Trophoblast cell (in vitro differentiated cells and primary cell): ENCODE data around the gene SLC22A23.

ENCODE experiments used
- DNase-seq, 2 donors: peaks; one replicate each; pipeline ENCODE4 v3.0.0-alpha.2; 2016
- H2AFZ ChIP-seq: 2 replicates; pipeline ENCODE4 v1.6.1; 2013; ENCODE audit warnings: low read length, moderate library complexity, mild to moderate bottlenecking; ENCODE audit not compliant: insufficient read depth, poor library complexity
- H2AK5ac ChIP-seq: 2 replicates; pipeline ENCODE4 v1.6.1; 2013; ENCODE audit warnings: mild to moderate bottlenecking, low read length
- H2BK120ac ChIP-seq: 2 replicates; pipeline ENCODE4 v1.6.1; 2013; ENCODE audit warnings: low read length, mild to moderate bottlenecking, moderate library complexity; ENCODE audit not compliant: insufficient read depth, poor library complexity
- H2BK12ac ChIP-seq: 2 replicates; pipeline ENCODE4 v1.6.1; 2013; ENCODE audit warnings: mild to moderate bottlenecking, low read length, moderate library complexity
- H2BK5ac ChIP-seq: 2 replicates; pipeline ENCODE4 v1.6.1; 2013; ENCODE audit warnings: low read length, low read depth, moderate library complexity, mild to moderate bottlenecking; ENCODE audit not compliant: poor library complexity
- H3K14ac ChIP-seq: 2 replicates; pipeline ENCODE4 v1.6.1; 2013; ENCODE audit warnings: mild to moderate bottlenecking, low read length
- H3K18ac ChIP-seq: 2 replicates; pipeline ENCODE4 v1.6.1; 2013; ENCODE audit warnings: mild to moderate bottlenecking, low read length
- H3K23ac ChIP-seq: 2 replicates; pipeline ENCODE4 v1.6.1; 2013; ENCODE audit warnings: low read length
- H3K27ac ChIP-seq: 2 replicates; pipeline ENCODE4 v1.5.1; 2013; ENCODE audit warnings: low read depth, mild to moderate bottlenecking, inconsistent platforms, low read length, moderate library complexity
- H3K27me3 ChIP-seq: 2 replicates; pipeline ENCODE4 v1.6.1; 2013; ENCODE audit warnings: inconsistent platforms, mild to moderate bottlenecking, low read length, moderate library complexity; ENCODE audit not compliant: insufficient read depth
- H3K36me3 ChIP-seq, 2 experiments: 1 replicate in 1 of 2; 2 replicates in 1 of 2; pipeline ENCODE4 v1.6.1; 2013; ENCODE audit warnings: low read length in 2 of 2, mild to moderate bottlenecking in 2 of 2, moderate library complexity in 1 of 2; ENCODE audit not compliant: insufficient read depth in 2 of 2, control insufficient read depth in 1 of 2
- H3K4ac ChIP-seq: 2 replicates; pipeline ENCODE4 v1.6.1; 2013; ENCODE audit warnings: low read depth, mild to moderate bottlenecking, low read length, moderate library complexity
- H3K4me1 ChIP-seq, 2 experiments: 1 replicate in 1 of 2; 2 replicates in 1 of 2; pipeline ENCODE4 v1.6.1; 2013; ENCODE audit warnings: low read length in 2 of 2, mild to moderate bottlenecking in 2 of 2, moderate library complexity in 1 of 2; ENCODE audit not compliant: insufficient read depth in 2 of 2, control insufficient read depth in 1 of 2
- H3K4me2 ChIP-seq: 2 replicates; pipeline ENCODE4 v1.6.1; 2013; ENCODE audit warnings: inconsistent platforms, mild to moderate bottlenecking, low read length, moderate library complexity
- H3K4me3 ChIP-seq: 2 replicates; pipeline ENCODE4 v1.5.1; 2013; ENCODE audit warnings: mild to moderate bottlenecking, low read depth, low read length, inconsistent platforms
- H3K79me1 ChIP-seq: one replicate; pipeline ENCODE4 v1.6.1; 2013; ENCODE audit warnings: low read length
- H3K79me2 ChIP-seq: 2 replicates; pipeline ENCODE4 v1.6.1; 2013; ENCODE audit warnings: low read length, mild to moderate bottlenecking; ENCODE audit not compliant: control insufficient read depth, insufficient read depth, poor library complexity
- H3K9ac ChIP-seq: 2 replicates; pipeline ENCODE4 v1.6.1; 2013; ENCODE audit warnings: mild to moderate bottlenecking, low read length
- H3K9me3 ChIP-seq: 2 replicates; pipeline ENCODE4 v1.6.1; 2013; ENCODE audit warnings: low read depth, mild to moderate bottlenecking, control low read depth, inconsistent platforms, low read length; ENCODE audit not compliant: insufficient read depth
- H4K12ac ChIP-seq: 2 replicates; pipeline ENCODE4 v1.6.1; 2013; ENCODE audit warnings: low read depth, mild to moderate bottlenecking, low read length, moderate library complexity
- H4K8ac ChIP-seq: 2 replicates; pipeline ENCODE4 v1.6.1; 2013; ENCODE audit warnings: low read depth, mild to moderate bottlenecking, low read length, moderate library complexity
- H4K91ac ChIP-seq: one replicate; pipeline ENCODE4 v1.6.1; 2013; ENCODE audit warnings: low read depth, mild to moderate bottlenecking, low read length, moderate library complexity
- WGBS: extraction: QIAGEN DNeasy Blood & Tissue Kit; methylation state at CpG from one replicate; pipeline ENCODE4 v1.1.7; 2013; ENCODE audit warnings: missing lambda C conversion rate; ENCODE audit not compliant: insufficient read length, insufficient coverage; ENCODE audit errors: extremely low coverage; 5-methylcytosine and 5-hydroxymethylcytosine counted together

The SLC22A23 gene

GRCh38 chr6:3278691-3279090 is 178.2 kb downstream of the SLC22A23 start:
- WGBS, result no CpG with 5 or more reads among the region's 4 CpGs

GRCh38 chr6:3277851-3278416 is 178.9 kb downstream of the SLC22A23 start:
- DNase-seq, result no peak
- H3K9ac ChIP-seq, result no peak overlapping the region
- no peaks in the 10 kb centered on the region for H3K27me3 ChIP-seq
- no peak overlapping the region for H2AFZ ChIP-seq
- peaks cover 35 to 51% of the 10 kb centered on the region in 2 experiments for H3K36me3 ChIP-seq
- no peak overlapping the region for H2BK120ac ChIP-seq
- peaks cover 3% of the 10 kb centered on the region for H3K9me3 ChIP-seq
- H3K4me3 ChIP-seq, result no peak overlapping the region
- H3K4me1 ChIP-seq, result no peaks in the 10 kb centered on the region
- H3K79me1 ChIP-seq, result no peaks in the 10 kb centered on the region
- no peak overlapping the region for H2BK12ac ChIP-seq
- H3K4ac ChIP-seq, result no peak overlapping the region
- no peak overlapping the region for H4K12ac ChIP-seq
- H3K14ac ChIP-seq, result no peak overlapping the region
- no peak overlapping the region for H2AK5ac ChIP-seq
- H2BK5ac ChIP-seq, result no peak overlapping the region
- H3K27ac ChIP-seq, result no peak overlapping the region
- H4K8ac ChIP-seq, result no peak overlapping the region
- no peak overlapping the region for H3K4me2 ChIP-seq
- no peaks in the 10 kb centered on the region for H3K79me2 ChIP-seq
- no CpG with 5 or more reads among the region's 9 CpGs for WGBS
- no peak overlapping the region for H3K18ac ChIP-seq
- no peak overlapping the region for H3K23ac ChIP-seq
- no peak overlapping the region for H4K91ac ChIP-seq

More at GRCh38 chr6:3278691-3279090, 178.2 kb downstream of the SLC22A23 start:
- no peak overlapping the region for H4K12ac ChIP-seq
- H3K79me1 ChIP-seq, result no peaks in the 10 kb centered on the region
- H2AFZ ChIP-seq, result no peak overlapping the region
- H2BK5ac ChIP-seq, result no peak overlapping the region
- DNase-seq, result no peak
- H3K4ac ChIP-seq, result no peak overlapping the region
- H3K9me3 ChIP-seq, result peaks cover 3% of the 10 kb centered on the region
- no peak overlapping the region for H3K4me2 ChIP-seq
- H3K9ac ChIP-seq, result no peak overlapping the region
- H4K91ac ChIP-seq, result no peak overlapping the region
- no peak overlapping the region for H2AK5ac ChIP-seq
- H3K18ac ChIP-seq, result no peak overlapping the region
- no peak overlapping the region for H3K23ac ChIP-seq
- peaks cover 36 to 51% of the 10 kb centered on the region in 2 experiments for H3K36me3 ChIP-seq
- H3K4me1 ChIP-seq, result no peaks in the 10 kb centered on the region
- no peak overlapping the region for H2BK120ac ChIP-seq
- no peaks in the 10 kb centered on the region for H3K27me3 ChIP-seq
- no peak overlapping the region for H4K8ac ChIP-seq
- H3K79me2 ChIP-seq, result no peaks in the 10 kb centered on the region
- H2BK12ac ChIP-seq, result no peak overlapping the region
- no peak overlapping the region for H3K27ac ChIP-seq
- no peak overlapping the region for H3K14ac ChIP-seq
- H3K4me3 ChIP-seq, result no peak overlapping the region

GRCh38 chr6:3277251-3277650 is 179.6 kb downstream of the SLC22A23 start:
- no CpG with 5 or more reads among the region's 12 CpGs for WGBS
- Histone ChIP-seq H3K27me3 (no peaks in the 10 kb centered on the region), H2BK120ac (no peak overlapping the region), H2BK5ac (no peak overlapping the region), H4K8ac (no peak overlapping the region), H3K4me2 (no peak overlapping the region), H3K27ac (no peak overlapping the region), H3K36me3 (peaks cover 37 to 52% of the 10 kb centered on the region in 2 experiments), H3K14ac (no peak overlapping the region), H2BK12ac (no peak overlapping the region), H2AFZ (no peak overlapping the region), H2AK5ac (no peak overlapping the region), H3K9ac (no peak overlapping the region), H3K79me2 (no peaks in the 10 kb centered on the region), H3K4me3 (no peak overlapping the region), H4K12ac (no peak overlapping the region), H4K91ac (no peak overlapping the region), H3K79me1 (no peaks in the 10 kb centered on the region), H3K9me3 (peaks cover 1% of the 10 kb centered on the region), H3K18ac (no peak overlapping the region), H3K4me1 (no peaks in the 10 kb centered on the region), H3K23ac (no peak overlapping the region), H3K4ac (no peak overlapping the region)
- DNase-seq, result no peak

GRCh38 chr6:3276174-3277167 is 180.4 kb downstream of the SLC22A23 start:
- Histone ChIP-seq H2AFZ (no peak overlapping the region), H3K14ac (no peak overlapping the region), H3K79me1 (no peaks in the 10 kb centered on the region), H3K4me1 (no peaks in the 10 kb centered on the region), H2BK120ac (no peak overlapping the region), H3K36me3 (peaks cover 43 to 57% of the 10 kb centered on the region in 2 experiments), H3K79me2 (no peaks in the 10 kb centered on the region), H2AK5ac (no peak overlapping the region), H4K91ac (no peak overlapping the region), H3K27ac (no peak overlapping the region), H3K4ac (no peak overlapping the region), H3K4me2 (no peak overlapping the region), H3K4me3 (no peak overlapping the region), H2BK5ac (no peak overlapping the region), H3K9me3 (peaks cover 1% of the 10 kb centered on the region), H3K23ac (no peak overlapping the region), H3K18ac (no peak overlapping the region), H3K9ac (no peak overlapping the region), H3K27me3 (no peaks in the 10 kb centered on the region), H4K12ac (no peak overlapping the region), H4K8ac (no peak overlapping the region), H2BK12ac (no peak overlapping the region)
- WGBS, result no CpG with 5 or more reads among the region's 20 CpGs
- DNase-seq, result no peak
